Measurements from ENCODE around the gene REEP1.

REEP1 gene

GRCh38 chr2:86263956-86264355, 73.5 kb downstream of the REEP1 start:
- WGBS (ENCODE audit: extremely low coverage, insufficient coverage, low lambda C conversion rate), result no CpG with 5 or more reads among the region's 6 CpGs
- no peak overlapping the region for H3K18ac ChIP-seq (ENCODE audit: low read length)
- no peak overlapping the region for H3K56ac ChIP-seq (ENCODE audit: low read length)
- no peak overlapping the region for H2BK15ac ChIP-seq (replicated peaks; ENCODE audit: low read depth)
- no peak for DNase-seq
- H4K8ac ChIP-seq (ENCODE audit: low read depth, low read length), result no peak overlapping the region
- H2BK120ac ChIP-seq (ENCODE audit: low read depth, low read length), result no peak overlapping the region
- no peak overlapping the region for H3K9ac ChIP-seq (ENCODE audit: low read length)
- H3K79me1 ChIP-seq (ENCODE audit: low read length), result no peaks in the 10 kb centered on the region
- H3K23ac ChIP-seq (ENCODE audit: low read length), result no peak overlapping the region
- no peaks in the 10 kb centered on the region for H3K4me1 ChIP-seq (ENCODE audit: control insufficient read depth, low read depth, low read length)
- H4K5ac ChIP-seq (ENCODE audit: low read length), result no peak overlapping the region
- H2BK5ac ChIP-seq (ENCODE audit: low read length), result no peak overlapping the region
- no peak overlapping the region for H3K4me2 ChIP-seq (ENCODE audit: low read length)
- H3K4me3 ChIP-seq (ENCODE audit: low read length), result no peak overlapping the region
- no peaks in the 10 kb centered on the region for H3K79me2 ChIP-seq (ENCODE audit: control insufficient read depth, insufficient read depth, low read length)
- no peak overlapping the region for H2AK5ac ChIP-seq (ENCODE audit: low read length)
- H3K36me3 ChIP-seq (ENCODE audit: control insufficient read depth, insufficient read depth, low read length), result no peaks in the 10 kb centered on the region
- H3K4ac ChIP-seq (ENCODE audit: low read depth, low read length), result no peak overlapping the region
- H3K27me3 ChIP-seq (ENCODE audit: insufficient read depth, low read length, poor library complexity), result no peaks in the 10 kb centered on the region
- H3K27ac ChIP-seq (ENCODE audit: low read depth, low read length), result no peak overlapping the region

GRCh38 chr2:86260978-86261377, 76.4 kb downstream of the REEP1 start:
- Histone ChIP-seq H3K79me2 (ENCODE audit: control insufficient read depth, insufficient read depth, low read length) (no peaks in the 10 kb centered on the region), H3K4me1 (ENCODE audit: control insufficient read depth, low read depth, low read length) (no peaks in the 10 kb centered on the region), H2BK5ac (ENCODE audit: low read length) (no peak overlapping the region), H3K18ac (ENCODE audit: low read length) (no peak overlapping the region), H3K23ac (ENCODE audit: low read length) (no peak overlapping the region), H3K56ac (ENCODE audit: low read length) (no peak overlapping the region), H3K4me2 (ENCODE audit: low read length) (no peak overlapping the region), H3K36me3 (ENCODE audit: control insufficient read depth, insufficient read depth, low read length) (no peaks in the 10 kb centered on the region), H3K79me1 (ENCODE audit: low read length) (no peaks in the 10 kb centered on the region), H2BK120ac (ENCODE audit: low read depth, low read length) (no peak overlapping the region), H2BK15ac (replicated peaks; ENCODE audit: low read depth) (no peak overlapping the region), H3K4ac (ENCODE audit: low read depth, low read length) (no peak overlapping the region), H4K5ac (ENCODE audit: low read length) (no peak overlapping the region), H4K8ac (ENCODE audit: low read depth, low read length) (no peak overlapping the region), H2AK5ac (ENCODE audit: low read length) (no peak overlapping the region), H3K4me3 (ENCODE audit: low read length) (no peak overlapping the region), H3K27me3 (ENCODE audit: insufficient read depth, low read length, poor library complexity) (no peaks in the 10 kb centered on the region), H3K9ac (ENCODE audit: low read length) (no peak overlapping the region), H3K27ac (ENCODE audit: low read depth, low read length) (no peak overlapping the region)
- no peak for DNase-seq
- WGBS (ENCODE audit: extremely low coverage, insufficient coverage, low lambda C conversion rate), result no CpG with 5 or more reads among the region's 2 CpGs

- H2AK5ac ChIP-seq (ENCODE audit: low read length), result no peak overlapping the region
- H2BK5ac ChIP-seq (ENCODE audit: low read length), result no peak overlapping the region
- no peak overlapping the region for H4K5ac ChIP-seq (ENCODE audit: low read length)
- H3K79me2 ChIP-seq (ENCODE audit: control insufficient read depth, insufficient read depth, low read length), result no peaks in the 10 kb centered on the region
- no peak overlapping the region for H3K4me3 ChIP-seq (ENCODE audit: low read length)
- H3K79me1 ChIP-seq (ENCODE audit: low read length), result no peaks in the 10 kb centered on the region
- H2BK15ac ChIP-seq (replicated peaks; ENCODE audit: low read depth), result no peak overlapping the region
- H3K4me1 ChIP-seq (ENCODE audit: control insufficient read depth, low read depth, low read length), result no peaks in the 10 kb centered on the region
- no peak overlapping the region for H3K4me2 ChIP-seq (ENCODE audit: low read length)
- H3K27ac ChIP-seq (ENCODE audit: low read depth, low read length), result no peak overlapping the region
- DNase-seq, result no peak
- no CpG with 5 or more reads among the region's 2 CpGs for WGBS (ENCODE audit: extremely low coverage, insufficient coverage, low lambda C conversion rate)
- H4K8ac ChIP-seq (ENCODE audit: low read depth, low read length), result no peak overlapping the region
- no peak overlapping the region for H2BK120ac ChIP-seq (ENCODE audit: low read depth, low read length)
- no peak overlapping the region for H3K18ac ChIP-seq (ENCODE audit: low read length)
- no peak overlapping the region for H3K56ac ChIP-seq (ENCODE audit: low read length)
- H3K27me3 ChIP-seq (ENCODE audit: insufficient read depth, low read length, poor library complexity), result no peaks in the 10 kb centered on the region
- no peak overlapping the region for H3K4ac ChIP-seq (ENCODE audit: low read depth, low read length)
- H3K36me3 ChIP-seq (ENCODE audit: control insufficient read depth, insufficient read depth, low read length), result no peaks in the 10 kb centered on the region
- no peak overlapping the region for H3K23ac ChIP-seq (ENCODE audit: low read length)
- no peak overlapping the region for H3K9ac ChIP-seq (ENCODE audit: low read length)
Observed at GRCh38 chr2:86258106-86258505, 79.3 kb downstream of the REEP1 start.

- H3K4me2 ChIP-seq (ENCODE audit: low read length), result no peak overlapping the region
Observed at GRCh38 chr2:86256982-86257381, 80.4 kb downstream of the REEP1 start.

GRCh38 chr2:86256300-86256699, 81.1 kb downstream of the REEP1 start:
- no peak overlapping the region for H3K4me3 ChIP-seq (ENCODE audit: low read length)
- no peak overlapping the region for H3K4me2 ChIP-seq (ENCODE audit: low read length)
- no peak overlapping the region for H2BK15ac ChIP-seq (replicated peaks; ENCODE audit: low read depth)
- no peaks in the 10 kb centered on the region for H3K4me1 ChIP-seq (ENCODE audit: control insufficient read depth, low read depth, low read length)
- H2BK5ac ChIP-seq (ENCODE audit: low read length), result no peak overlapping the region
- no peak overlapping the region for H3K18ac ChIP-seq (ENCODE audit: low read length)
- H2AK5ac ChIP-seq (ENCODE audit: low read length), result no peak overlapping the region
- no peak overlapping the region for H3K9ac ChIP-seq (ENCODE audit: low read length)
- no peak overlapping the region for H3K23ac ChIP-seq (ENCODE audit: low read length)
- H3K27me3 ChIP-seq (ENCODE audit: insufficient read depth, low read length, poor library complexity), result no peaks in the 10 kb centered on the region
- WGBS (ENCODE audit: extremely low coverage, insufficient coverage, low lambda C conversion rate), result no CpG with 5 or more reads among the region's 4 CpGs
- DNase-seq, result no peak
- no peaks in the 10 kb centered on the region for H3K79me1 ChIP-seq (ENCODE audit: low read length)
- no peak overlapping the region for H2BK120ac ChIP-seq (ENCODE audit: low read depth, low read length)
- no peak overlapping the region for H3K56ac ChIP-seq (ENCODE audit: low read length)
- no peaks in the 10 kb centered on the region for H3K36me3 ChIP-seq (ENCODE audit: control insufficient read depth, insufficient read depth, low read length)
- H4K8ac ChIP-seq (ENCODE audit: low read depth, low read length), result no peak overlapping the region
- no peak overlapping the region for H3K27ac ChIP-seq (ENCODE audit: low read depth, low read length)
- no peak overlapping the region for H4K5ac ChIP-seq (ENCODE audit: low read length)
- H3K4ac ChIP-seq (ENCODE audit: low read depth, low read length), result no peak overlapping the region
- H3K79me2 ChIP-seq (ENCODE audit: control insufficient read depth, insufficient read depth, low read length), result no peaks in the 10 kb centered on the region

More at GRCh38 chr2:86256982-86257381, 80.4 kb downstream of the REEP1 start:
- Histone ChIP-seq H3K9ac (ENCODE audit: low read length) (no peak overlapping the region), H3K18ac (ENCODE audit: low read length) (no peak overlapping the region), H4K8ac (ENCODE audit: low read depth, low read length) (no peak overlapping the region), H3K27ac (ENCODE audit: low read depth, low read length) (no peak overlapping the region), H3K27me3 (ENCODE audit: insufficient read depth, low read length, poor library complexity) (no peaks in the 10 kb centered on the region), H2BK15ac (replicated peaks; ENCODE audit: low read depth) (no peak overlapping the region), H3K4ac (ENCODE audit: low read depth, low read length) (no peak overlapping the region), H3K4me1 (ENCODE audit: control insufficient read depth, low read depth, low read length) (no peaks in the 10 kb centered on the region), H3K56ac (ENCODE audit: low read length) (no peak overlapping the region), H3K4me3 (ENCODE audit: low read length) (no peak overlapping the region), H4K5ac (ENCODE audit: low read length) (no peak overlapping the region), H2BK120ac (ENCODE audit: low read depth, low read length) (no peak overlapping the region), H2BK5ac (ENCODE audit: low read length) (no peak overlapping the region), H2AK5ac (ENCODE audit: low read length) (no peak overlapping the region), H3K36me3 (ENCODE audit: control insufficient read depth, insufficient read depth, low read length) (no peaks in the 10 kb centered on the region), H3K23ac (ENCODE audit: low read length) (no peak overlapping the region), H3K79me2 (ENCODE audit: control insufficient read depth, insufficient read depth, low read length) (no peaks in the 10 kb centered on the region), H3K79me1 (ENCODE audit: low read length) (no peaks in the 10 kb centered on the region)
- no peak for DNase-seq
- no CpG with 5 or more reads among the region's 3 CpGs for WGBS (ENCODE audit: extremely low coverage, insufficient coverage, low lambda C conversion rate)

All from mesendoderm (in vitro differentiated cells).